ENCODE data around the gene MBD5. TPM values are rescaled to one million over a fixed set of nuclear protein-coding genes. Genes with fewer than 3 reads are reported as not detected.

MBD5 gene
- total and polyA plus RNA-seq, 2 of the 4 experiments (the other 2 are of a cell fraction) = 9.8 to 14.2 TPM

DNA sequence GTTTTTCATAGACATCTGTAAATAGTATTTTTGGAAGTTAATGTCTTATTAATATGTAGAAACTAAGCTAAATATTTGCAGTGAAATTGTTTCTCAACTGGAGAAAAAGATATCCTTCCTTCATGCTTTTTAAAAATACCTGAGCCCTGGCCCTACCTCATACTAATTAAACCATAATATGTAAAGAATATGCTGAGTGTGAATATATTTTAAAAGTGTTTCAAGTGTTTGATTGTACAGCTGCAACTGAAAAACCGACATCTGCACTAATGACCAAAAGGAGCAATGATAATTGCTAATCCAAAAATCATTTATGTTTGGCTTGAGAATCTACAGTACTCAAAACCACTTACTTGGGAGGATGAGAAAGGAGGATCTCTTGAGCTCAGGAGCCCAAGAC is 156.7 kb downstream of the MBD5 start:
- H4K8ac ChIP-seq (ENCODE audit: low read depth in 2 of 2, low read length in 2 of 2) = no peak overlapping the region
- H3K9ac ChIP-seq (ENCODE audit: low read depth, low read length) = no peak overlapping the region
- H3K27ac ChIP-seq (ENCODE audit: insufficient read depth, low read length) = no peak overlapping the region
- H3K79me1 ChIP-seq (ENCODE audit: low read depth in 1 of 2, low read length in 2 of 2) = no peaks in the 10 kb centered on the region
- H2BK15ac ChIP-seq (ENCODE audit: low read depth, low read length) = no peak overlapping the region
- H2BK5ac ChIP-seq (ENCODE audit: low read depth, low read length, poor library complexity, severe bottlenecking) = no peak overlapping the region
- H3K4me3 ChIP-seq (ENCODE audit: insufficient read depth, low read depth, low read length) = no peak overlapping the region
- H3K4ac ChIP-seq (ENCODE audit: low read depth, low read length) = no peak overlapping the region
- H3K9me1 ChIP-seq (ENCODE audit: insufficient read depth, low read length) = no peaks in the 10 kb centered on the region; the same call in 1 of the 2 replicates
- in situ Hi-C loops (cut with MboI; ENCODE audit: low sequenced_read_pairs) = no loop called here
- no peaks in the 10 kb centered on the region for H3K27me3 ChIP-seq (ENCODE audit: control insufficient read depth, insufficient read depth, low read length)
- H3K36me3 ChIP-seq (ENCODE audit: control insufficient read depth, insufficient read depth, low read length) = peaks cover 6% of the 10 kb centered on the region
- H3K23ac ChIP-seq (ENCODE audit: low read depth, low read length) = no peak overlapping the region
- no peak overlapping the region for H3K18ac ChIP-seq (ENCODE audit: low read depth, low read length)
- no peak overlapping the region for H2BK20ac ChIP-seq (ENCODE audit: low read depth, low read length)
- no peaks in the 10 kb centered on the region for H3K9me3 ChIP-seq (ENCODE audit: control insufficient read depth, insufficient read depth, low read length)
- no peak overlapping the region for H3K14ac ChIP-seq (replicated peaks; ENCODE audit: low read depth, low read length)
- no peak overlapping the region for H2AK5ac ChIP-seq (ENCODE audit: low read depth, low read length)
- H3K56ac ChIP-seq (ENCODE audit: extremely low read depth, insufficient read depth, low read length) = no peak overlapping the region
- intact Hi-C loops (cut with micrococcal nuclease) = no loop called here
- H3K4me1 ChIP-seq (ENCODE audit: control insufficient read depth, insufficient read depth, low read length) = no peaks in the 10 kb centered on the region
- no TSS peak for BruUV-seq (replicated peaks)
- H4K91ac ChIP-seq (ENCODE audit: insufficient read depth, low read depth, low read length) = no peak overlapping the region
- DNase-seq (no peak), ATAC-seq (ENCODE audit: low read depth) (no peak)
- no peak overlapping the region for H4K5ac ChIP-seq (ENCODE audit: low read depth, low read length)
- CTCF ChIA-PET = no interaction called here
- TF ChIP-seq MAZ (IDR thresholded peaks at IDR 0.05; ENCODE audit: borderline replicate concordance, low read depth, low read length) (no peak), RAD21 (IDR thresholded peaks at IDR 0.05; ENCODE audit: low read length) (no peak), RFX5 (IDR thresholded peaks at IDR 0.05; ENCODE audit: low read depth, low read length) (no peak), MAFK (IDR thresholded peaks at IDR 0.05; ENCODE audit: low read depth, low read length) (peak; percentile 47; the same call in 1 of the 2 replicates), SMC3 (IDR thresholded peaks at IDR 0.05; ENCODE audit: low read depth, low read length) (no peak)
- TF ChIP-seq, protein P1, sequence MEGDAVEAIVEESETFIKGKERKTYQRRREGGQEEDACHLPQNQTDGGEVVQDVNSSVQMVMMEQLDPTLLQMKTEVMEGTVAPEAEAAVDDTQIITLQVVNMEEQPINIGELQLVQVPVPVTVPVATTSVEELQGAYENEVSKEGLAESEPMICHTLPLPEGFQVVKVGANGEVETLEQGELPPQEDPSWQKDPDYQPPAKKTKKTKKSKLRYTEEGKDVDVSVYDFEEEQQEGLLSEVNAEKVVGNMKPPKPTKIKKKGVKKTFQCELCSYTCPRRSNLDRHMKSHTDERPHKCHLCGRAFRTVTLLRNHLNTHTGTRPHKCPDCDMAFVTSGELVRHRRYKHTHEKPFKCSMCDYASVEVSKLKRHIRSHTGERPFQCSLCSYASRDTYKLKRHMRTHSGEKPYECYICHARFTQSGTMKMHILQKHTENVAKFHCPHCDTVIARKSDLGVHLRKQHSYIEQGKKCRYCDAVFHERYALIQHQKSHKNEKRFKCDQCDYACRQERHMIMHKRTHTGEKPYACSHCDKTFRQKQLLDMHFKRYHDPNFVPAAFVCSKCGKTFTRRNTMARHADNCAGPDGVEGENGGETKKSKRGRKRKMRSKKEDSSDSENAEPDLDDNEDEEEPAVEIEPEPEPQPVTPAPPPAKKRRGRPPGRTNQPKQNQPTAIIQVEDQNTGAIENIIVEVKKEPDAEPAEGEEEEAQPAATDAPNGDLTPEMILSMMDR (conservative IDR thresholded peaks at IDR 0.05; ENCODE audit: low read depth, low read length) = no peak
- POLR2A ChIA-PET (ENCODE audit: unreplicated experiment) = no interaction called here
- no CpG with 5 or more reads among the region's 1 CpG for WGBS, 2 experiments (ENCODE audit: extremely low coverage in 2 of 2, insufficient read length in 1 of 2)
- no peaks in the 10 kb centered on the region for H4K20me1 ChIP-seq (ENCODE audit: insufficient read depth, low read length)
- H2BK120ac ChIP-seq (ENCODE audit: low read depth, low read length) = no peak overlapping the region
- no peak overlapping the region for H2AFZ ChIP-seq (replicated peaks; ENCODE audit: low read length, poor library complexity)
- dilution Hi-C loops (cut with HindIII; ENCODE audit: low sequenced_read_pairs, unreplicated experiment) = no loop called here
- no peak overlapping the region for H3K4me2 ChIP-seq (ENCODE audit: low read depth, low read length)
- no peak overlapping the region for H2AK9ac ChIP-seq (replicated peaks; ENCODE audit: low read depth, low read length, poor library complexity)

Data from IMR-90 (cell line).